HCT116 (cell line): ENCODE data around the gene ELL2. TPM values are rescaled to one million over a fixed set of nuclear protein-coding genes. Genes with fewer than 3 reads are reported as not detected.

ENCODE experiments used
- ATAC-seq: fragments of 200-7000 bp; cut with Tn5 transposase; 2 replicates; pipeline ENCODE4 v1.9.1; 2020; ENCODE audit warnings: mild to moderate bottlenecking, moderate library complexity
- BruUV-seq: library from RNA; stranded (reverse); fragments of 400-500 nt; replicated peaks from 2 replicates; lab custom pipeline; 2021; lab: Mats Ljungman, UMichigan
- CTCF ChIA-PET: fragments of 300-600 bp; sonication (Branson Sonifier 250); formaldehyde crosslinking; loops from one replicate; lab custom pipeline; 2021; ENCODE audit warnings: antibody characterized with exemption; lab: Charles Lee
- POLR2A ChIA-PET: fragments of 300-600, 350-600 bp; sonication (Branson Sonifier 250); formaldehyde crosslinking; loops from one replicate; lab custom pipeline; 2021; ENCODE audit warnings: antibody characterized with exemption; lab: Charles Lee
- RAD21 ChIA-PET, 2 experiments: fragments of 300-600 bp; sonication (Branson Sonifier 250); formaldehyde crosslinking; loops; one replicate each; lab custom pipeline; 2023; ENCODE audit warnings: low total read pairs in 2 of 2; ENCODE audit not compliant: uncharacterized antibody in 2 of 2, unreplicated experiment in 2 of 2, low non-redundant PET in 1 of 2; lab: Charles Lee
- DNase-seq: peaks from one replicate; pipeline ENCODE4 v3.0.0-alpha.2; 2010; ENCODE audit warnings: low read depth, low spot score
- H2AFZ ChIP-seq: fragments of 200-600 bp; shearing (Covaris generic), sonication (generic); 2 replicates; pipeline ENCODE4 v1.6.1; 2017; ENCODE audit warnings: low read depth, mixed run types, mixed read lengths, antibody characterized with exemption, low read length; ENCODE audit not compliant: poor library complexity, severe bottlenecking
- H3K27ac ChIP-seq: 2 replicates; pipeline ENCODE4 v1.5.1; 2012; ENCODE audit warnings: low read depth, low read length
- H3K27me3 ChIP-seq: fragments of 200-600 bp; sonication (generic); 2 replicates; pipeline ENCODE4 v1.6.1; 2016; ENCODE audit warnings: mixed run types, low read length, mixed read lengths; ENCODE audit not compliant: insufficient read depth
- H3K36me3 ChIP-seq, 2 experiments: fragments of 200-500 bp in 1 of 2; fragments of 200-600 bp in 1 of 2; sonication (Bioruptor generic) in 1 of 2; sonication (generic) in 1 of 2; 2 replicates each; pipeline versions ENCODE4 v1.5.1 to v1.6.1; 2014 to 2016; ENCODE audit warnings: low read length in 2 of 2, inconsistent platforms in 1 of 2, mixed read lengths in 1 of 2, mixed run types in 1 of 2; ENCODE audit not compliant: insufficient read depth in 2 of 2, control insufficient read depth in 1 of 2
- H3K4me1 ChIP-seq, 2 experiments: fragments of 200-600 bp in 1 of 2; sonication (generic) in 1 of 2; 2 replicates each; pipeline versions ENCODE4 v1.5.1 to v1.6.1; 2012 to 2017; ENCODE audit warnings: low read length in 2 of 2, inconsistent platforms in 1 of 2, mild to moderate bottlenecking in 1 of 2, mixed read lengths in 1 of 2, mixed run types in 1 of 2, moderate library complexity in 1 of 2; ENCODE audit not compliant: insufficient read depth in 2 of 2, control insufficient read depth in 1 of 2
- H3K4me2 ChIP-seq: fragments of 200-600 bp; sonication (generic); 2 replicates; pipeline ENCODE4 v1.6.1; 2017; ENCODE audit warnings: mixed run types, low read length, mixed read lengths
- H3K4me3 ChIP-seq, 2 experiments: fragments of 200-600 bp in 1 of 2; sonication (generic) in 1 of 2; replicated peaks in 1 of 2; 2 replicates each; pipeline ENCODE4 v1.5.1; 2011 to 2016; ENCODE audit warnings: low read length in 2 of 2, control low read depth in 1 of 2, low read depth in 1 of 2, mild to moderate bottlenecking in 1 of 2, mixed read lengths in 1 of 2, mixed run types in 1 of 2
- H3K79me2 ChIP-seq: fragments of 200-600 bp; sonication (generic); 2 replicates; pipeline ENCODE4 v1.6.1; 2017; ENCODE audit warnings: mild to moderate bottlenecking, mixed run types, low read length, moderate library complexity, mixed read lengths; ENCODE audit not compliant: insufficient read depth
- H3K9ac ChIP-seq: fragments of 200-600 bp; sonication (generic); 2 replicates; pipeline ENCODE4 v1.6.1; 2016; ENCODE audit warnings: low read length, mixed read lengths
- H3K9me2 ChIP-seq: fragments of 200-600 bp; sonication (generic), shearing (Covaris generic); 2 replicates; pipeline ENCODE4 v1.6.1; 2017; ENCODE audit warnings: mixed run types, mild to moderate bottlenecking, moderate library complexity; ENCODE audit not compliant: insufficient read depth
- H3K9me3 ChIP-seq, 2 experiments: fragments of 200-500 bp in 1 of 2; fragments of 200-600 bp in 1 of 2; sonication (Bioruptor generic) in 1 of 2; sonication (generic) in 1 of 2; 2 replicates each; pipeline ENCODE4 v1.6.1; 2014 to 2017; ENCODE audit warnings: low read length in 2 of 2, mixed read lengths in 2 of 2, inconsistent platforms in 1 of 2, low read depth in 1 of 2, mild to moderate bottlenecking in 1 of 2, mixed run types in 1 of 2, moderate library complexity in 1 of 2; ENCODE audit not compliant: control insufficient read depth in 1 of 2, insufficient read depth in 1 of 2
- H4K20me1 ChIP-seq: fragments of 200-600 bp; sonication (generic), shearing (Covaris generic); 2 replicates; pipeline ENCODE4 v1.6.1; 2017; ENCODE audit warnings: mixed run types, mild to moderate bottlenecking, moderate library complexity; ENCODE audit not compliant: insufficient read depth
- ATF3 ChIP-seq: IDR thresholded peaks from 2 replicates; pipeline ENCODE4 v1.6.1; 2012
- CEBPB ChIP-seq: IDR thresholded peaks from 2 replicates; pipeline ENCODE4 v1.6.1; 2012; ENCODE audit warnings: low read depth
- JUND ChIP-seq: IDR thresholded peaks from 2 replicates; pipeline ENCODE4 v1.6.1; 2012
- MAX ChIP-seq: IDR thresholded peaks from 2 replicates; pipeline ENCODE4 v1.6.1; 2012
- POLR2A ChIP-seq: IDR thresholded peaks from 2 replicates; pipeline ENCODE4 v1.7.0; 2011; ENCODE audit warnings: borderline replicate concordance; ENCODE audit not compliant: insufficient read depth, insufficient read length; ENCODE audit errors: extremely low read depth
- RAD21 ChIP-seq: IDR thresholded peaks from 2 replicates; pipeline ENCODE4 v1.6.1; 2012; ENCODE audit warnings: low read depth, mild to moderate bottlenecking
- REST ChIP-seq: IDR thresholded peaks from 2 replicates; pipeline ENCODE4 v1.6.1; 2012; ENCODE audit warnings: low read depth
- SP1 ChIP-seq: IDR thresholded peaks from 2 replicates; pipeline ENCODE4 v1.6.1; 2012; ENCODE audit warnings: low read depth
- YY1 ChIP-seq: IDR thresholded peaks from 2 replicates; pipeline ENCODE4 v1.6.1; 2011; ENCODE audit warnings: low read length, low read depth, moderate library complexity, mild to moderate bottlenecking; ENCODE audit not compliant: insufficient replicate concordance; ENCODE audit errors: extremely low read depth
- ZBTB33 ChIP-seq: IDR thresholded peaks from 2 replicates; pipeline ENCODE4 v1.6.1; 2011; ENCODE audit warnings: mild to moderate bottlenecking, low read length, moderate library complexity; ENCODE audit not compliant: insufficient replicate concordance; ENCODE audit errors: extremely low read depth
- ZFX ChIP-seq: fragments of 450-650 bp; IDR thresholded peaks from 2 replicates; pipeline ENCODE4 v1.6.1; 2017
- ZNF274 ChIP-seq: fragments of 200-500 bp; sonication (Bioruptor generic); IDR thresholded peaks from 2 replicates; pipeline ENCODE4 v1.6.1; 2014; ENCODE audit warnings: mild to moderate bottlenecking, low read depth, low read length, inconsistent platforms
- intact Hi-C: fragments of 100-400 bp; cut with micrococcal nuclease; formaldehyde crosslinking; loops from 2 replicates; pipeline ENCODE4 v1.10.0; 2022
- total RNA-seq: library from RNA; stranded (reverse); gene quantifications from one replicate; pipeline ENCODE4 v1.2.1, GENCODE V29; 2021; ENCODE audit not compliant: unreplicated experiment

ELL2 gene
- total RNA-seq, 1 experiment from 2014 or later: 29.8 TPM

- Histone ChIP-seq H4K20me1 (no peaks in the 10 kb centered on the region), H3K79me2 (no peaks in the 10 kb centered on the region), H3K4me2 (no peak overlapping the region), H3K27ac (no peak overlapping the region), H2AFZ (no peak overlapping the region), H3K9ac (no peak overlapping the region), H3K9me3 (no peaks in the 10 kb centered on the region), H3K9me2 (no peaks in the 10 kb centered on the region), H3K4me3 (no peak overlapping the region), H3K36me3 (0 out of 4 replicates have a peak, but pooled peaks cover 0 to 4% of the 10 kb centered on the region in 2 experiments), H3K27me3 (no peaks in the 10 kb centered on the region), H3K4me1 (peaks cover under 1 to 1% of the 10 kb centered on the region in 2 experiments; a peak in 3 of 4 replicates)
- DNase-seq (no peak), ATAC-seq (no peak)
- POLR2A ChIA-PET: no interaction called here
- RAD21 ChIA-PET: no interaction called here
- BruUV-seq: no TSS peak
- CTCF ChIA-PET: no interaction called here
- intact Hi-C loops: no loop called here
- TF ChIP-seq REST: no peak
- TF ChIP-seq ZNF274: no peak
- TF ChIP-seq ZFX: no peak
These were observed 35.7 kb downstream of the ELL2 start for GRCh38 chr5:95925939-95926338.

- Histone ChIP-seq H3K4me3 (no peak overlapping the region), H3K9me2 (no peaks in the 10 kb centered on the region), H4K20me1 (no peaks in the 10 kb centered on the region), H3K27me3 (no peaks in the 10 kb centered on the region), H2AFZ (no peak overlapping the region), H3K36me3 (0 out of 4 replicates have a peak, but pooled peaks cover 0 to 4% of the 10 kb centered on the region in 2 experiments), H3K4me2 (no peak overlapping the region), H3K9me3 (no peaks in the 10 kb centered on the region), H3K79me2 (no peaks in the 10 kb centered on the region), H3K27ac (no peak overlapping the region), H3K4me1 (no peaks in the 10 kb centered on the region), H3K9ac (no peak overlapping the region)
- no peak for DNase-seq
- ChIA-PET RAD21 (no interaction called here), CTCF (no interaction called here), POLR2A (no interaction called here)
- ATAC-seq: no peak
- intact Hi-C loops: no loop called here
- no TSS peak for BruUV-seq
- TF ChIP-seq ZFX (no peak), CEBPB (no peak), POLR2A (no peak), ZNF274 (no peak), JUND (no peak), MAX (no peak), SP1 (no peak), YY1 (no peak), ZBTB33 (no peak), ATF3 (no peak), RAD21 (no peak)
These were observed 36.3 kb downstream of the ELL2 start for GRCh38 chr5:95925378-95925744.
